Upper lobe of left lung (tissue), 4 donors: Measurements from ENCODE around the gene TGFB1I1.

Experiments used
- CTCF ChIP-seq, 6 experiments: fragments of 450-650 bp in 4 of 6; fragments of 200-600 bp in 2 of 6; sonication (generic) in 2 of 6; IDR thresholded peaks; one replicate each; pipeline ENCODE4 v1.5.1; 2016 to 2019; ENCODE audit warnings: antibody characterized with exemption in 6 of 6
- EP300 ChIP-seq, 4 donors: sonication (generic); formaldehyde crosslinking; IDR thresholded peaks; one replicate each; pipeline ENCODE4 v1.5.1; 2017; ENCODE audit warnings: antibody characterized with exemption in 4 of 4, control low read depth in 2 of 4
- POLR2A ChIP-seq, 4 donors: fragments of 450-650 bp; IDR thresholded peaks; one replicate each; pipeline ENCODE4 v1.5.1; 2016 to 2017; ENCODE audit warnings: antibody characterized with exemption in 4 of 4, mild to moderate bottlenecking in 2 of 4
- POLR2AphosphoS5 ChIP-seq, 2 donors: sonication (generic); formaldehyde crosslinking; IDR thresholded peaks; one replicate each; pipeline ENCODE4 v1.5.1; 2017; ENCODE audit warnings: antibody characterized with exemption in 2 of 2

GRCh38 chr16:31478956-31479355 is 7.0 kb downstream of the TGFB1I1 start:
- TF ChIP-seq EP300 (IDR thresholded peaks at IDR 0.05) (no peak), CTCF (IDR thresholded peaks at IDR 0.05) (no peak), POLR2A (IDR thresholded peaks at IDR 0.05) (no peak), POLR2AphosphoS5 (IDR thresholded peaks at IDR 0.05) (no peak)
